HEK293 (cell line): Measurements from ENCODE around the gene GTF2H3.
A peak's percentile ranks its signal among the peaks of the same experiment; 100 is the strongest.

Source experiments
- CTCF ChIA-PET: fragments of 350-600 bp; formaldehyde crosslinking; extraction: SDS; loops from one replicate; lab custom pipeline; 2021; ENCODE audit warnings: antibody characterized with exemption; lab: Yijun Ruan, JAX
- POLR2A ChIA-PET: fragments of 300-600 bp; formaldehyde crosslinking; extraction: SDS; loops from one replicate; lab custom pipeline; 2020; ENCODE audit warnings: antibody characterized with exemption, inconsistent platforms; lab: Yijun Ruan, JAX
- H3K27ac ChIP-seq: fragments of 200-500 bp; sonication (Bioruptor generic); 2 replicates; pipeline ENCODE4 v1.5.1; 2014; ENCODE audit warnings: low read depth, low read length, control low read depth, inconsistent platforms; ENCODE audit errors: extremely low read depth
- H3K36me3 ChIP-seq, 2 experiments: fragments of 200-500 bp in 1 of 2; sonication (Bioruptor generic) in 1 of 2; 1 replicate in 1 of 2; 2 replicates in 1 of 2; pipeline ENCODE4 v1.5.1; 2014 to 2017; ENCODE audit warnings: inconsistent platforms in 2 of 2, low read length in 2 of 2; ENCODE audit not compliant: control insufficient read depth in 2 of 2, insufficient read depth in 1 of 2
- H3K4me1 ChIP-seq: fragments of 200-500 bp; sonication (Bioruptor generic); 2 replicates; pipeline ENCODE4 v1.5.1; 2014; ENCODE audit warnings: mild to moderate bottlenecking, low read length, inconsistent platforms; ENCODE audit not compliant: control insufficient read depth, insufficient read depth
- H3K4me3 ChIP-seq: 2 replicates; pipeline ENCODE4 v1.5.1; 2011; ENCODE audit warnings: low read depth, mild to moderate bottlenecking, control low read depth, low read length, moderate library complexity
- H3K9me3 ChIP-seq: fragments of 200-500 bp; sonication (Bioruptor generic); 2 replicates; pipeline ENCODE4 v1.5.1; 2014; ENCODE audit warnings: low read depth, low read length, inconsistent platforms; ENCODE audit not compliant: control insufficient read depth, insufficient read depth
- GLI2 ChIP-seq: fragments of 450-650 bp; formaldehyde crosslinking; IDR thresholded peaks from 2 replicates; pipeline ENCODE4; 2017; ENCODE audit warnings: missing biosample characterization, missing genetic modification characterization, low read depth, borderline replicate concordance
- KLF1 ChIP-seq: fragments of 450-650 bp; formaldehyde crosslinking; IDR thresholded peaks from 2 replicates; pipeline ENCODE4 v1.5.1; 2016; ENCODE audit warnings: missing biosample characterization, missing genetic modification characterization
- SETDB1 ChIP-seq: IDR thresholded peaks from one replicate; pipeline ENCODE4 v1.6.1; 2017; ENCODE audit warnings: mild to moderate bottlenecking, low read length, moderate library complexity, mixed read lengths; ENCODE audit not compliant: insufficient read length
- ZBTB17 ChIP-seq: fragments of 450-650 bp; formaldehyde crosslinking; IDR thresholded peaks from 2 replicates; pipeline ENCODE4 v1.5.1; 2016; ENCODE audit warnings: missing biosample characterization, missing genetic modification characterization
- ZBTB21 ChIP-seq: fragments of 450-650 bp; formaldehyde crosslinking; IDR thresholded peaks from 2 replicates; pipeline ENCODE4 v1.5.1; 2017; ENCODE audit warnings: missing biosample characterization, missing genetic modification characterization
- ZEB2 ChIP-seq: fragments of 450-650 bp; formaldehyde crosslinking; IDR thresholded peaks from 2 replicates; pipeline ENCODE4 v1.5.1; 2016; ENCODE audit warnings: missing biosample characterization, missing genetic modification characterization
- ZFP3 ChIP-seq: fragments of 450-650 bp; formaldehyde crosslinking; IDR thresholded peaks from 2 replicates; pipeline ENCODE4 v1.5.1; 2016; ENCODE audit warnings: low read depth, missing biosample characterization, missing genetic modification characterization
- ZFP37 ChIP-seq: fragments of 450-650 bp; formaldehyde crosslinking; IDR thresholded peaks from 2 replicates; pipeline ENCODE4 v1.5.1; 2016; ENCODE audit warnings: missing biosample characterization, missing genetic modification characterization
- ZFP69B ChIP-seq: fragments of 450-650 bp; formaldehyde crosslinking; IDR thresholded peaks from 2 replicates; pipeline ENCODE4 v1.5.1; 2016; ENCODE audit warnings: missing biosample characterization, missing genetic modification characterization
- ZIC2 ChIP-seq: fragments of 450-650 bp; formaldehyde crosslinking; IDR thresholded peaks from 2 replicates; pipeline ENCODE4 v1.5.1; 2016; ENCODE audit warnings: missing biosample characterization, missing genetic modification characterization
- ZNF112 ChIP-seq: fragments of 450-650 bp; formaldehyde crosslinking; IDR thresholded peaks from 2 replicates; pipeline ENCODE4 v1.5.0; 2017; ENCODE audit warnings: missing biosample characterization, missing genetic modification characterization
- ZNF114 ChIP-seq: fragments of 450-650 bp; formaldehyde crosslinking; IDR thresholded peaks from 2 replicates; pipeline ENCODE4 v1.5.0; 2017; ENCODE audit warnings: missing biosample characterization, missing genetic modification characterization
- ZNF23 ChIP-seq: fragments of 450-650 bp; formaldehyde crosslinking; IDR thresholded peaks from 2 replicates; pipeline ENCODE4 v1.5.1; 2016; ENCODE audit warnings: missing biosample characterization, missing genetic modification characterization, borderline replicate concordance
- ZNF239 ChIP-seq: fragments of 450-650 bp; formaldehyde crosslinking; IDR thresholded peaks from 2 replicates; pipeline ENCODE4 v1.5.1; 2016; ENCODE audit warnings: missing biosample characterization, missing genetic modification characterization
- ZNF292 ChIP-seq: fragments of 450-650 bp; formaldehyde crosslinking; IDR thresholded peaks from 2 replicates; pipeline ENCODE4 v1.5.1; 2016; ENCODE audit warnings: low read depth, missing biosample characterization, missing genetic modification characterization, borderline replicate concordance
- ZNF324 ChIP-seq: fragments of 450-650 bp; formaldehyde crosslinking; IDR thresholded peaks from 2 replicates; pipeline ENCODE4 v1.5.1; 2016; ENCODE audit warnings: missing biosample characterization, missing genetic modification characterization
- ZNF350 ChIP-seq: fragments of 450-650 bp; formaldehyde crosslinking; IDR thresholded peaks from 2 replicates; pipeline ENCODE4 v1.5.0; 2017; ENCODE audit warnings: missing biosample characterization, mild to moderate bottlenecking, missing genetic modification characterization
- ZNF37A ChIP-seq: fragments of 450-650 bp; IDR thresholded peaks from 2 replicates; pipeline ENCODE4 v1.5.1; 2018; ENCODE audit warnings: missing biosample characterization, missing genetic modification characterization
- ZNF529 ChIP-seq: fragments of 450-650 bp; formaldehyde crosslinking; IDR thresholded peaks from 2 replicates; pipeline ENCODE4 v1.5.1; 2017; ENCODE audit warnings: missing genetic modification characterization, missing biosample characterization; ENCODE audit not compliant: insufficient replicate concordance
- ZNF560 ChIP-seq: fragments of 450-650 bp; formaldehyde crosslinking; IDR thresholded peaks from 2 replicates; pipeline ENCODE4 v1.5.1; 2017; ENCODE audit warnings: missing biosample characterization, missing genetic modification characterization, borderline replicate concordance
- ZNF585B ChIP-seq: fragments of 450-650 bp; formaldehyde crosslinking; IDR thresholded peaks from 2 replicates; pipeline ENCODE4 v1.5.1; 2016; ENCODE audit warnings: missing biosample characterization, missing genetic modification characterization
- ZNF624 ChIP-seq: fragments of 450-650 bp; formaldehyde crosslinking; IDR thresholded peaks from 2 replicates; pipeline ENCODE4 v1.5.1; 2017; ENCODE audit warnings: missing biosample characterization, missing genetic modification characterization
- ZNF658 ChIP-seq: fragments of 450-650 bp; formaldehyde crosslinking; IDR thresholded peaks from 2 replicates; pipeline ENCODE4; 2016; ENCODE audit warnings: missing biosample characterization, missing genetic modification characterization
- ZNF664 ChIP-seq: fragments of 450-650 bp; formaldehyde crosslinking; IDR thresholded peaks from 2 replicates; pipeline ENCODE4 v1.5.1; 2016; ENCODE audit warnings: missing biosample characterization, missing genetic modification characterization
- ZNF747 ChIP-seq: fragments of 450-650 bp; formaldehyde crosslinking; IDR thresholded peaks from 2 replicates; pipeline ENCODE4 v1.5.1; 2016; ENCODE audit warnings: missing biosample characterization, missing genetic modification characterization
- ZNF768 ChIP-seq: fragments of 450-650 bp; formaldehyde crosslinking; IDR thresholded peaks from 2 replicates; pipeline ENCODE4 v1.5.1; 2018; ENCODE audit warnings: missing biosample characterization, mild to moderate bottlenecking, missing genetic modification characterization
- ZNF776 ChIP-seq: fragments of 450-650 bp; formaldehyde crosslinking; IDR thresholded peaks from 2 replicates; pipeline ENCODE4 v1.5.0; 2017; ENCODE audit warnings: missing biosample characterization, missing genetic modification characterization, borderline replicate concordance
- ZNF785 ChIP-seq: fragments of 450-650 bp; formaldehyde crosslinking; IDR thresholded peaks from 2 replicates; pipeline ENCODE4 v1.5.1; 2016; ENCODE audit warnings: missing biosample characterization, missing genetic modification characterization
- ZNF830 ChIP-seq: fragments of 450-650 bp; IDR thresholded peaks from 2 replicates; pipeline ENCODE4 v1.5.0; 2018; ENCODE audit warnings: missing biosample characterization, missing genetic modification characterization, low read depth, mild to moderate bottlenecking, moderate library complexity
- ZSCAN30 ChIP-seq: fragments of 450-650 bp; IDR thresholded peaks from 2 replicates; pipeline ENCODE4 v1.5.1; 2018; ENCODE audit warnings: missing biosample characterization, mild to moderate bottlenecking, missing genetic modification characterization, moderate library complexity
- TF ChIP-seq, protein P1 (sequence below): fragments of 450-650 bp; formaldehyde crosslinking; IDR thresholded peaks from 2 replicates; pipeline ENCODE4 v1.5.1; 2016; ENCODE audit warnings: missing biosample characterization, missing genetic modification characterization
- TF ChIP-seq, protein P2 (sequence below): fragments of 450-650 bp; formaldehyde crosslinking; IDR thresholded peaks from 2 replicates; pipeline ENCODE4 v1.5.1; 2016; ENCODE audit warnings: missing biosample characterization, missing genetic modification characterization

GTF2H3 gene

DNA sequence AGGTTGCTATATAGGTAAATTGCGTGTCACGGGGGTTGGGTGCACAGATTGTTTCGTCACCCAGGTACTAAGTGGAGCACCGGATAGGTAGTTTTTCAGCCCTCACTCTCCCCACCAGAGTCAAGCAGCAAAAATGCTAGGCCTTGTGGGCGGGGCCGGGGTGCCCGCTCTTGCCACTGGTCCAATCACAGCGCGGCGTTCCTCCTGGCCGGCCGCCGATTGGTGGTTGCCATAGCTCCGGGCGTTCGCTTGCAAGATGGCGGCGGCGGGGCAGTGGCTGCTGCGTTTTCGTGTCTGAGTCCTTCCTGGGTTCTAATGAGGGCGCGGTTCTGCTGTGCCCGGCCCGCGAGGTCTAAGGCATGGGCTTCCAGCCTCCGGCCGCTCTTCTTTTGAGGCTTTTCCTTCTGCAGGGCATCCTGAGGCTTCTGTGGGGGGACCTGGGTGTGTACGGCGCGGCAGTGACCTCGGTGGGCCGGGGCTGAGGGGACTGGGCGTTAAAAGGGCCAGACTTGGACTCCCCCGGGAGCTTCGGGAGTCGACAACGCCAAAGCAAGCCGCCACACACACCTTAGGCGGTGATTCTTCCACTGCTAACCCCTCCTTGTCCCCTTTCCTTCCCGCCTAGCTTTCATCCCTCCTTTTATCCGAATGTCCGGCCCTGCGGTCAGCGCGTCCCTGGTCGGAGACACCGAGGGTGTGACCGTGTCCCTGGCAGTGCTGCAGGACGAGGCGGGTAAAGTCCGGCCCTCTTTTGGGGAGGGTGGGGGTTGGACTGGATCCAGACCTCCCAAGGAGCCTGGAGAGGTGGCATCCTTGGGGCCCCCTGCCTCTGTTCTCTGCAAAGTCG lies 37.5 kb downstream of the GTF2H3 start, which contains the start of gene TCTN2 (continued):
- TF ChIP-seq ZFP3 (no peak), ZSCAN30 (tag by site-specific recombination) (no peak), ZBTB21 (tag by site-specific recombination) (no peak), ZNF768 (tag by site-specific recombination) (no peak), ZNF658 (tag by site-specific recombination) (no peak), ZEB2 (tag by site-specific recombination) (no peak), ZBTB17 (tag by site-specific recombination) (peak; percentile 49), ZNF585B (tag by site-specific recombination) (no peak), ZNF37A (tag by site-specific recombination) (no peak), ZNF23 (tag by site-specific recombination) (no peak), ZNF830 (tag by site-specific recombination) (no peak), ZNF112 (tag by site-specific recombination) (no peak), KLF1 (tag by site-specific recombination) (0 out of 2 replicates have a peak, but pooled peaks have one; percentile 6), ZNF324 (tag by site-specific recombination) (no peak)
- TF ChIP-seq, protein P1, sequence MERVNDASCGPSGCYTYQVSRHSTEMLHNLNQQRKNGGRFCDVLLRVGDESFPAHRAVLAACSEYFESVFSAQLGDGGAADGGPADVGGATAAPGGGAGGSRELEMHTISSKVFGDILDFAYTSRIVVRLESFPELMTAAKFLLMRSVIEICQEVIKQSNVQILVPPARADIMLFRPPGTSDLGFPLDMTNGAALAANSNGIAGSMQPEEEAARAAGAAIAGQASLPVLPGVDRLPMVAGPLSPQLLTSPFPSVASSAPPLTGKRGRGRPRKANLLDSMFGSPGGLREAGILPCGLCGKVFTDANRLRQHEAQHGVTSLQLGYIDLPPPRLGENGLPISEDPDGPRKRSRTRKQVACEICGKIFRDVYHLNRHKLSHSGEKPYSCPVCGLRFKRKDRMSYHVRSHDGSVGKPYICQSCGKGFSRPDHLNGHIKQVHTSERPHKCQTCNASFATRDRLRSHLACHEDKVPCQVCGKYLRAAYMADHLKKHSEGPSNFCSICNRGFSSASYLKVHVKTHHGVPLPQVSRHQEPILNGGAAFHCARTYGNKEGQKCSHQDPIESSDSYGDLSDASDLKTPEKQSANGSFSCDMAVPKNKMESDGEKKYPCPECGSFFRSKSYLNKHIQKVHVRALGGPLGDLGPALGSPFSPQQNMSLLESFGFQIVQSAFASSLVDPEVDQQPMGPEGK = peak; percentile 21; the same call in 1 of the 2 replicates
- TF ChIP-seq, all 188 proteins: peak for 31

DNA sequence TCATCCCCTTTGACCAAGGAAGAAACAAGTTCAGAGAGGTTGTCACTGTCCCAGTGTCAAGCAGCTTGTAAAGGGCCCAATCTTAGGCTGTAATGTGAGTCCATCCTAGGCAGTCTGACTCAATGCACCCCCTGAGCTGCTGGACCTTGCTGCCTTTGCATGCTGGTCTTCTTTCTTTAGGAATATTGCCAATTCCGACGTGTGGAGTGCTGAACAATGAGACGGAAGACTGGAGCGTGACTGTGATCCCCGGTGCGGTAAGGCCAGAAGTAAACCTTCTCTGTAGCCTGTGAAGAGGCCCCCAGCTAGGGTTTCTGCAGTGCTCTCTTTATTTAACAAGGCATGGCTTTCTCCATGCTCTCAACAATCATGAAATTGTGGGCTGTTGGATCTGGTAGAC lies 38.2 kb downstream of the GTF2H3 start:
- no peak overlapping the region; the same call in 1 of the 2 replicates for H3K27ac ChIP-seq
- peaks cover 13 to 29% of the 10 kb centered on the region in 2 experiments; a peak in 2 of 3 replicates for H3K36me3 ChIP-seq
- H3K4me3 ChIP-seq = peak overlapping the region; percentile 18
- ChIA-PET CTCF (no interaction called here), POLR2A (interaction anchor here (0.6 to 2.6 kb wide), 2 partner anchors 10 to 40 kb away, joined by 3 to 15 read pairs; partner anchors contain the start of gene ATP6V0A2)
- H3K4me1 ChIP-seq = no peaks in the 10 kb centered on the region
- no peaks in the 10 kb centered on the region for H3K9me3 ChIP-seq
- TF ChIP-seq ZNF239 (tag by site-specific recombination) (no peak), ZNF350 (tag by site-specific recombination) (no peak), ZNF830 (tag by site-specific recombination) (no peak)

DNA sequence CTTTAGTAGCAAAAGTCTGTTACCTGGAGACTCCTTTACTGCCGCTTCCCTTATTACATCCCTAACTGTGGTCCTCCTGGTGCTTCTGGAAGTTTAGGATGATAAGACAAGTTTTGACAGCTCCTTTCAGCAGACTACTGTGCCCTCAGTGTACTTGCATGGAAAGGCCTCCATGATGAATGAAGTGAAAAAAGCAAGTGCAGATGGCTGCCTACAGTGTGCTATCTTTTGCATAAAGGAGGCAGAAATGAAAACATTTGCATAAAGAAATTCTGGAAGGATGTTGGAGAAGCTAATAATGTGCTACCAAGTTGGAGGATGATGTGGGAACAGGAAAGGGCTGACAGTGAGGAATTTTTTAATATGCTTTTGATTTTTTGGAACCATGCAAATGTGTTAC lies 41.8 kb downstream of the GTF2H3 start:
- peaks cover 22 to 46% of the 10 kb centered on the region in 2 experiments; a peak in 2 of 3 replicates for H3K36me3 ChIP-seq
- H3K4me3 ChIP-seq = no peak overlapping the region
- no peaks in the 10 kb centered on the region for H3K4me1 ChIP-seq
- ChIA-PET POLR2A (no interaction called here), CTCF (no interaction called here)
- no peaks in the 10 kb centered on the region for H3K9me3 ChIP-seq
- H3K27ac ChIP-seq = no peak overlapping the region
- TF ChIP-seq ZNF114 (tag by site-specific recombination) = no peak
- no peak for TF ChIP-seq ZIC2 (tag by site-specific recombination)
- TF ChIP-seq ZNF776 (tag by site-specific recombination) = no peak
- TF ChIP-seq GLI2 (tag by site-specific recombination) = no peak
- TF ChIP-seq ZNF292 (tag by site-specific recombination) = no peak
- TF ChIP-seq SETDB1 = no peak
- no peak for TF ChIP-seq ZNF560 (tag by site-specific recombination)
- TF ChIP-seq ZFP37 (tag by site-specific recombination) = no peak
- TF ChIP-seq ZNF529 (tag by site-specific recombination) = no peak
- TF ChIP-seq, protein P2, sequence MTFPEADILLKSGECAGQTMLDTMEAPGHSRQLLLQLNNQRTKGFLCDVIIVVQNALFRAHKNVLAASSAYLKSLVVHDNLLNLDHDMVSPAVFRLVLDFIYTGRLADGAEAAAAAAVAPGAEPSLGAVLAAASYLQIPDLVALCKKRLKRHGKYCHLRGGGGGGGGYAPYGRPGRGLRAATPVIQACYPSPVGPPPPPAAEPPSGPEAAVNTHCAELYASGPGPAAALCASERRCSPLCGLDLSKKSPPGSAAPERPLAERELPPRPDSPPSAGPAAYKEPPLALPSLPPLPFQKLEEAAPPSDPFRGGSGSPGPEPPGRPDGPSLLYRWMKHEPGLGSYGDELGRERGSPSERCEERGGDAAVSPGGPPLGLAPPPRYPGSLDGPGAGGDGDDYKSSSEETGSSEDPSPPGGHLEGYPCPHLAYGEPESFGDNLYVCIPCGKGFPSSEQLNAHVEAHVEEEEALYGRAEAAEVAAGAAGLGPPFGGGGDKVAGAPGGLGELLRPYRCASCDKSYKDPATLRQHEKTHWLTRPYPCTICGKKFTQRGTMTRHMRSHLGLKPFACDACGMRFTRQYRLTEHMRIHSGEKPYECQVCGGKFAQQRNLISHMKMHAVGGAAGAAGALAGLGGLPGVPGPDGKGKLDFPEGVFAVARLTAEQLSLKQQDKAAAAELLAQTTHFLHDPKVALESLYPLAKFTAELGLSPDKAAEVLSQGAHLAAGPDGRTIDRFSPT (tag by site-specific recombination) = no peak
- TF ChIP-seq ZNF624 (tag by site-specific recombination) = no peak
- TF ChIP-seq ZFP69B (tag by site-specific recombination) = no peak
- no peak for TF ChIP-seq ZNF747 (tag by site-specific recombination)
- no peak for TF ChIP-seq ZNF785 (tag by site-specific recombination)
- no peak for TF ChIP-seq ZNF664
